ENCODE measurements around the gene SPCS3. TPM values are rescaled to one million over a fixed set of nuclear protein-coding genes. Genes with fewer than 3 reads are reported as not detected.
"Not testable (repeated sequence)": the region's sequence is repeated elsewhere in the genome, so short reads cannot be mapped to it uniquely, and the experiment has no call there.

Gene SPCS3
- total RNA-seq, 2 experiments from 2014 or later: 146 TPM

GRCh38 chr4:176291748-176292147, 28.0 kb upstream of the SPCS3 start:
- DNase-seq: no peak
- Mint-ChIP-seq H3K27ac (no peak overlapping the region), H3K4me1 (no peaks in the 10 kb centered on the region), H3K9me3 (no peaks in the 10 kb centered on the region), H3K27me3 (no peaks in the 10 kb centered on the region), H3K4me3 (no peak overlapping the region), H3K36me3 (peaks cover 1% of the 10 kb centered on the region)
- POLR2A ChIA-PET: no interaction called here
- ATAC-seq (ENCODE audit: low read depth): no peak

GRCh38 chr4:176292920-176293319, 26.8 kb upstream of the SPCS3 start:
- Mint-ChIP-seq H3K4me1 (no peaks in the 10 kb centered on the region), H3K36me3 (peaks cover 1% of the 10 kb centered on the region), H3K27me3 (no peaks in the 10 kb centered on the region), H3K27ac (no peak overlapping the region), H3K4me3 (no peak overlapping the region), H3K9me3 (no peaks in the 10 kb centered on the region)
- POLR2A ChIA-PET: no interaction called here
- no peak for ATAC-seq (ENCODE audit: low read depth)
- no peak for DNase-seq

GRCh38 chr4:176293660-176294059, 26.1 kb upstream of the SPCS3 start:
- Mint-ChIP-seq H3K27me3 (no peaks in the 10 kb centered on the region), H3K4me3 (no peak overlapping the region), H3K9me3 (no peaks in the 10 kb centered on the region), H3K36me3 (peaks cover 1% of the 10 kb centered on the region), H3K27ac (no peak overlapping the region), H3K4me1 (no peaks in the 10 kb centered on the region)
- POLR2A ChIA-PET: no interaction called here
- ATAC-seq (ENCODE audit: low read depth): no peak
- no peak for DNase-seq

GRCh38 chr4:176295907-176296306, 23.9 kb upstream of the SPCS3 start:
- H3K4me1 Mint-ChIP-seq; ATAC-seq (ENCODE audit: low read depth); H3K9me3 Mint-ChIP-seq; H3K27me3 Mint-ChIP-seq; H3K4me3 Mint-ChIP-seq; POLR2A ChIA-PET; H3K27ac Mint-ChIP-seq; H3K36me3 Mint-ChIP-seq; DNase-seq: not testable (repeated sequence)

- H3K4me1 Mint-ChIP-seq: no peaks in the 10 kb centered on the region
- ATAC-seq (ENCODE audit: low read depth): no peak
- no peaks in the 10 kb centered on the region for H3K9me3 Mint-ChIP-seq
- H3K36me3 Mint-ChIP-seq: no peaks in the 10 kb centered on the region
- POLR2A ChIA-PET: no interaction called here
- no peak overlapping the region for H3K27ac Mint-ChIP-seq
- no peak for DNase-seq
- peaks cover 9% of the 10 kb centered on the region for H3K27me3 Mint-ChIP-seq
- H3K4me3 Mint-ChIP-seq: no peak overlapping the region
Measured at GRCh38 chr4:176298664-176299063, 21.1 kb upstream of the SPCS3 start.

- Mint-ChIP-seq H3K27ac (no peak overlapping the region), H3K9me3 (no peaks in the 10 kb centered on the region), H3K4me3 (no peak overlapping the region), H3K4me1 (no peaks in the 10 kb centered on the region), H3K36me3 (no peaks in the 10 kb centered on the region), H3K27me3 (peaks cover 17% of the 10 kb centered on the region)
- ATAC-seq (ENCODE audit: low read depth): no peak
- POLR2A ChIA-PET: no interaction called here
- DNase-seq: no peak
Measured at GRCh38 chr4:176300036-176300435, 19.7 kb upstream of the SPCS3 start.

GRCh38 chr4:176300565-176300964, 19.2 kb upstream of the SPCS3 start:
- no peak overlapping the region for H3K4me3 Mint-ChIP-seq
- H3K27me3 Mint-ChIP-seq: peaks cover 17% of the 10 kb centered on the region
- H3K27ac Mint-ChIP-seq: no peak overlapping the region
- ATAC-seq (ENCODE audit: low read depth) (no peak), DNase-seq (no peak)
- POLR2A ChIA-PET: no interaction called here
- no peaks in the 10 kb centered on the region for H3K9me3 Mint-ChIP-seq
- no peaks in the 10 kb centered on the region for H3K4me1 Mint-ChIP-seq
- H3K36me3 Mint-ChIP-seq: no peaks in the 10 kb centered on the region

- ATAC-seq (ENCODE audit: low read depth): no peak
- H3K4me1 Mint-ChIP-seq: no peaks in the 10 kb centered on the region
- DNase-seq: no peak
- H3K27ac Mint-ChIP-seq: no peak overlapping the region
- H3K4me3 Mint-ChIP-seq: no peak overlapping the region
- POLR2A ChIA-PET: no interaction called here
- H3K36me3 Mint-ChIP-seq: no peaks in the 10 kb centered on the region
- H3K9me3 Mint-ChIP-seq: no peaks in the 10 kb centered on the region
- peaks cover 17% of the 10 kb centered on the region for H3K27me3 Mint-ChIP-seq
Measured at GRCh38 chr4:176302283-176303275, 17.2 kb upstream of the SPCS3 start.

- POLR2A ChIA-PET: no interaction called here
- ATAC-seq (ENCODE audit: low read depth) (no peak), DNase-seq (no peak)
- Mint-ChIP-seq H3K4me3 (no peak overlapping the region), H3K4me1 (no peaks in the 10 kb centered on the region), H3K36me3 (no peaks in the 10 kb centered on the region), H3K27me3 (peaks cover 23% of the 10 kb centered on the region), H3K27ac (no peak overlapping the region), H3K9me3 (no peaks in the 10 kb centered on the region)
Measured at GRCh38 chr4:176303938-176304337, 15.8 kb upstream of the SPCS3 start.

GRCh38 chr4:176306837-176307665, 12.7 kb upstream of the SPCS3 start:
- H3K4me3 Mint-ChIP-seq: no peak overlapping the region
- H3K4me1 Mint-ChIP-seq: no peaks in the 10 kb centered on the region
- H3K36me3 Mint-ChIP-seq: no peaks in the 10 kb centered on the region
- H3K9me3 Mint-ChIP-seq: no peaks in the 10 kb centered on the region
- DNase-seq (no peak), ATAC-seq (ENCODE audit: low read depth) (no peak)
- H3K27ac Mint-ChIP-seq: no peak overlapping the region
- peaks cover 26% of the 10 kb centered on the region for H3K27me3 Mint-ChIP-seq
- POLR2A ChIA-PET: no interaction called here

GRCh38 chr4:176307666-176307930, 12.2 kb upstream of the SPCS3 start:
- Mint-ChIP-seq H3K36me3 (no peaks in the 10 kb centered on the region), H3K27me3 (peaks cover 26% of the 10 kb centered on the region), H3K4me3 (no peak overlapping the region), H3K27ac (no peak overlapping the region), H3K4me1 (no peaks in the 10 kb centered on the region), H3K9me3 (no peaks in the 10 kb centered on the region)
- DNase-seq (no peak), ATAC-seq (ENCODE audit: low read depth) (no peak)
- POLR2A ChIA-PET: no interaction called here

GRCh38 chr4:176308441-176308840, 11.3 kb upstream of the SPCS3 start:
- POLR2A ChIA-PET: no interaction called here
- Mint-ChIP-seq H3K4me1 (no peaks in the 10 kb centered on the region), H3K27ac (no peak overlapping the region), H3K4me3 (no peak overlapping the region), H3K36me3 (no peaks in the 10 kb centered on the region), H3K27me3 (peaks cover 25% of the 10 kb centered on the region), H3K9me3 (no peaks in the 10 kb centered on the region)
- no peak for DNase-seq
- ATAC-seq (ENCODE audit: low read depth): no peak

GRCh38 chr4:176309046-176309445, 10.7 kb upstream of the SPCS3 start:
- POLR2A ChIA-PET: no interaction called here
- Mint-ChIP-seq H3K9me3 (no peaks in the 10 kb centered on the region), H3K27me3 (peaks cover 21% of the 10 kb centered on the region), H3K36me3 (no peaks in the 10 kb centered on the region), H3K4me3 (no peak overlapping the region), H3K27ac (no peak overlapping the region), H3K4me1 (no peaks in the 10 kb centered on the region)
- ATAC-seq (ENCODE audit: low read depth) (no peak), DNase-seq (no peak)

GRCh38 chr4:176309772-176310171, 10.0 kb upstream of the SPCS3 start:
- H3K4me3 Mint-ChIP-seq: no peak overlapping the region
- H3K27ac Mint-ChIP-seq: no peak overlapping the region
- no peaks in the 10 kb centered on the region for H3K36me3 Mint-ChIP-seq
- peaks cover 15% of the 10 kb centered on the region for H3K27me3 Mint-ChIP-seq
- no peaks in the 10 kb centered on the region for H3K9me3 Mint-ChIP-seq
- ATAC-seq (ENCODE audit: low read depth) (no peak), DNase-seq (no peak)
- no peaks in the 10 kb centered on the region for H3K4me1 Mint-ChIP-seq
- POLR2A ChIA-PET: no interaction called here

Measured in activated naive CD8-positive, alpha-beta T cell treated with anti-CD3 and anti-CD28 coated beads, Interleukin-2, amount 10 ng/mL, durations not matched to agents 7 days and 5 days (primary cell).